Stimulated activated CD4-positive, alpha-beta T cell treated with anti-CD3 and anti-CD28 coated beads, Interleukin-1b, Interleukin-23, amount 100 ng/mL, for 1 hour (primary cell): ENCODE results near the gene SCNN1G.
"Not testable (repeated sequence)": the region's sequence is repeated elsewhere in the genome, so short reads cannot be mapped to it uniquely, and the experiment has no call there.

Experiments
- DNase-seq, 2 donors: peaks; one replicate each; pipeline ENCODE4 v3.0.0-alpha.2; 2020; ENCODE audit warnings: low read depth in 2 of 2

The SCNN1G gene

GRCh38 chr16:23252310-23252709, 69.8 kb downstream of the SCNN1G start:
- DNase-seq, result no peak

- DNase-seq, result not testable (repeated sequence)
Measured at GRCh38 chr16:23253650-23254049, 71.1 kb downstream of the SCNN1G start.

- DNase-seq, result no peak
Measured at GRCh38 chr16:23254338-23254737, 71.8 kb downstream of the SCNN1G start.

- no peak for DNase-seq
Measured at GRCh38 chr16:23255000-23255399, 72.5 kb downstream of the SCNN1G start.

- no peak for DNase-seq
Measured at GRCh38 chr16:23256440-23256839, 73.9 kb downstream of the SCNN1G start.

GRCh38 chr16:23257682-23258081, 75.1 kb downstream of the SCNN1G start:
- no peak for DNase-seq

- no peak for DNase-seq
Measured at GRCh38 chr16:23258919-23259237, 76.3 kb downstream of the SCNN1G start.
